ENCODE data around the gene OR10A4. TPM values are rescaled to one million over a fixed set of nuclear protein-coding genes. Genes with fewer than 3 reads are reported as not detected.

Gene OR10A4
- total and polyA plus RNA-seq, 9 of the 15 experiments (the other 6 are each of a cell fraction or from before 2014, with no cell fraction given), result not detected

- DNase-seq (ENCODE audit: extremely low read depth in 1 of 4, low spot score in 3 of 4) (no peak), ATAC-seq (no peak), FAIRE-seq (no peak)
- Histone ChIP-seq H4K20me1 (replicated peaks; ENCODE audit: control insufficient read depth, insufficient read depth, low read length) (no peaks in the 10 kb centered on the region), H3K79me2 (ENCODE audit: control insufficient read depth, insufficient read depth, low read length) (no peaks in the 10 kb centered on the region), H3K4me3 (no peak overlapping the region), H3K9me3 (replicated peaks; ENCODE audit: control insufficient read depth, insufficient read depth, low read depth, low read length) (no peaks in the 10 kb centered on the region), H3K36me3 (ENCODE audit: control insufficient read depth, insufficient read depth, low read length) (no peaks in the 10 kb centered on the region), H3K27me3 (ENCODE audit: control insufficient read depth in 2 of 2, insufficient read depth in 2 of 2, low read length in 2 of 2) (no peaks in the 10 kb centered on the region), H2AFZ (ENCODE audit: low read depth, low read length) (no peak overlapping the region), H3K9me1 (ENCODE audit: control insufficient read depth, insufficient read depth, low read length) (no peaks in the 10 kb centered on the region), H3K27ac (ENCODE audit: extremely low read depth, low read depth, low read length) (no peak overlapping the region), H3K4me1 (replicated peaks in 1 of 2; ENCODE audit: control insufficient read depth in 2 of 2, insufficient read depth in 2 of 2, low read length in 2 of 2) (no peaks in the 10 kb centered on the region), H3K4me2 (ENCODE audit: insufficient read depth, low read length) (no peak overlapping the region), H3K9ac (ENCODE audit: insufficient read depth in 1 of 2, low read depth in 2 of 2, low read length in 2 of 2) (no peak overlapping the region)
- ChIA-PET CTCF (ENCODE audit: low intra/inter-chr PET ratio) (no interaction called here), POLR2A (interaction anchor here (1.0 kb wide), 1 partner anchor 42 kb away, joined by 3 read pairs; no protein-coding TSS in a partner anchor)
- BruUV-seq (replicated peaks), result no TSS peak
- 43% methylated on average over 2 of the region's 2 CpGs for whole genome bisulfite sequencing (ENCODE audit: insufficient coverage, low coverage, missing lambda C conversion rate)
- in situ Hi-C loops (cut with MboI), result no loop called here
- intact Hi-C loops (cut with micrococcal nuclease), result no loop called here
- TF ChIP-seq LCOR (CRISPR knock-in tag; IDR thresholded peaks at IDR 0.05) (no peak), RBM25 (IDR thresholded peaks at IDR 0.05; ENCODE audit: low read depth, low read length, severe bottlenecking) (peak; percentile 94), KDM1A (IDR thresholded peaks at IDR 0.05) (peak; percentile 19 to 57; a peak in 1 of 4 replicates), PML (IDR thresholded peaks at IDR 0.05; ENCODE audit: low read length) (no peak), BCOR (IDR thresholded peaks at IDR 0.05) (peak; percentile 82), ZNF146 (CRISPR knock-in tag; IDR thresholded peaks at IDR 0.05; ENCODE audit: unreplicated experiment) (peak; percentile 99)
These were observed 43.3 kb downstream of the OR10A4 start for GRCh38 chr11:6919698-6920097.

GRCh38 chr11:6920702-6921101 lies 44.3 kb downstream of the OR10A4 start, which contains the start of gene OR2D3:
TSS of gene OR2D3 (plus strand) at chr11:6921002. CDS start at chr11:6921002, 0 bp downstream.
- Histone ChIP-seq H3K9me3 (replicated peaks; ENCODE audit: control insufficient read depth, insufficient read depth, low read depth, low read length) (no peaks in the 10 kb centered on the region), H3K4me3 (no peak within 1 kb of the TSS), H3K27ac (ENCODE audit: extremely low read depth, low read depth, low read length) (no peak within 1 kb of the TSS), H3K79me2 (ENCODE audit: control insufficient read depth, insufficient read depth, low read length) (no peaks in the 10 kb centered on the region), H3K4me1 (replicated peaks in 1 of 2; ENCODE audit: control insufficient read depth in 2 of 2, insufficient read depth in 2 of 2, low read length in 2 of 2) (peaks cover 0 to 2% of the 10 kb centered on the region in 2 experiments; a peak in 2 of 5 replicates), H3K36me3 (ENCODE audit: control insufficient read depth, insufficient read depth, low read length) (no peaks in the 10 kb centered on the region), H3K27me3 (ENCODE audit: control insufficient read depth in 2 of 2, insufficient read depth in 2 of 2, low read length in 2 of 2) (no peaks in the 10 kb centered on the region), H3K4me2 (ENCODE audit: insufficient read depth, low read length) (no peak within 1 kb of the TSS), H2AFZ (ENCODE audit: low read depth, low read length) (no peak within 1 kb of the TSS), H3K9me1 (ENCODE audit: control insufficient read depth, insufficient read depth, low read length) (no peaks in the 10 kb centered on the region), H3K9ac (ENCODE audit: insufficient read depth in 1 of 2, low read depth in 2 of 2, low read length in 2 of 2) (no peak within 1 kb of the TSS), H4K20me1 (replicated peaks; ENCODE audit: control insufficient read depth, insufficient read depth, low read length) (no peaks in the 10 kb centered on the region)
- WGBS (ENCODE audit: insufficient coverage, low coverage, missing lambda C conversion rate), result 78% methylated on average over 1 of the region's 1 CpG
- ChIA-PET POLR2A (no interaction called here), CTCF (ENCODE audit: low intra/inter-chr PET ratio) (no interaction called here)
- in situ Hi-C loops (cut with MboI), result no loop called here
- FAIRE-seq (no peak), ATAC-seq (no peak), DNase-seq (ENCODE audit: extremely low read depth in 1 of 4, low spot score in 3 of 4) (no peak)
- intact Hi-C loops (cut with micrococcal nuclease), result no loop called here
- BruUV-seq (replicated peaks), result no TSS peak
- no peak for TF ChIP-seq HDAC3 (IDR thresholded peaks at IDR 0.05; ENCODE audit: borderline replicate concordance, partially characterized antibody)
- TF ChIP-seq SIX5 (IDR thresholded peaks at IDR 0.05; ENCODE audit: borderline replicate concordance in 1 of 2, insufficient read depth in 1 of 2, low read depth in 1 of 2, low read length in 2 of 2), result no peak
- TF ChIP-seq ZNF740 (CRISPR knock-in tag; IDR thresholded peaks at IDR 0.05), result no peak
- no peak for TF ChIP-seq ZNF740 (tag; IDR thresholded peaks at IDR 0.05)
- TF ChIP-seq PHB (CRISPR knock-in tag; IDR thresholded peaks at IDR 0.05), result no peak
- no peak for TF ChIP-seq NR2F6 (CRISPR knock-in tag; IDR thresholded peaks at IDR 0.05)
- TF ChIP-seq ZNF274 (IDR thresholded peaks at IDR 0.05; ENCODE audit: borderline replicate concordance, low read depth, low read length), result no peak
- TF ChIP-seq SMAD1 (IDR thresholded peaks at IDR 0.05; ENCODE audit: low read depth, low read length, partially characterized antibody), result no peak
- TF ChIP-seq WHSC1 (IDR thresholded peaks at IDR 0.05; ENCODE audit: low read length), result no peak
- no peak for TF ChIP-seq NUFIP1 (IDR thresholded peaks at IDR 0.05; ENCODE audit: partially characterized antibody)
- TF ChIP-seq RCOR1 (IDR thresholded peaks at IDR 0.05; ENCODE audit: borderline replicate concordance in 1 of 2, low read depth in 2 of 2, low read length in 2 of 2), result no peak
- no peak for TF ChIP-seq CBFA2T3 (IDR thresholded peaks at IDR 0.05)
